ENCODE measurements around the gene SIRT4.

GRCh38 chr12:120262852-120263747, 39.0 kb upstream of the SIRT4 start:
- TF ChIP-seq, protein P1, sequence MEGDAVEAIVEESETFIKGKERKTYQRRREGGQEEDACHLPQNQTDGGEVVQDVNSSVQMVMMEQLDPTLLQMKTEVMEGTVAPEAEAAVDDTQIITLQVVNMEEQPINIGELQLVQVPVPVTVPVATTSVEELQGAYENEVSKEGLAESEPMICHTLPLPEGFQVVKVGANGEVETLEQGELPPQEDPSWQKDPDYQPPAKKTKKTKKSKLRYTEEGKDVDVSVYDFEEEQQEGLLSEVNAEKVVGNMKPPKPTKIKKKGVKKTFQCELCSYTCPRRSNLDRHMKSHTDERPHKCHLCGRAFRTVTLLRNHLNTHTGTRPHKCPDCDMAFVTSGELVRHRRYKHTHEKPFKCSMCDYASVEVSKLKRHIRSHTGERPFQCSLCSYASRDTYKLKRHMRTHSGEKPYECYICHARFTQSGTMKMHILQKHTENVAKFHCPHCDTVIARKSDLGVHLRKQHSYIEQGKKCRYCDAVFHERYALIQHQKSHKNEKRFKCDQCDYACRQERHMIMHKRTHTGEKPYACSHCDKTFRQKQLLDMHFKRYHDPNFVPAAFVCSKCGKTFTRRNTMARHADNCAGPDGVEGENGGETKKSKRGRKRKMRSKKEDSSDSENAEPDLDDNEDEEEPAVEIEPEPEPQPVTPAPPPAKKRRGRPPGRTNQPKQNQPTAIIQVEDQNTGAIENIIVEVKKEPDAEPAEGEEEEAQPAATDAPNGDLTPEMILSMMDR (conservative IDR thresholded peaks at IDR 0.05; ENCODE audit: low read depth, low read length) = no peak
- no peak for TF ChIP-seq EZH2phosphoT487 (IDR thresholded peaks at IDR 0.05; ENCODE audit: borderline replicate concordance, low read length)

Measured in PC-3 (cell line).